GM21360 (cell line): ENCODE measurements around the gene ELMOD2.

Experiments used
- ATAC-seq: cut with Tn5 transposase; IDR thresholded peaks from one replicate; pipeline ENCODE4 v1.9.1; 2021; ENCODE audit warnings: mild to moderate bottlenecking, moderate library complexity; ENCODE audit not compliant: unreplicated experiment

Gene ELMOD2

GRCh38 chr4:140579278-140579677, 55.3 kb downstream of the ELMOD2 start:
- ATAC-seq = no peak

GRCh38 chr4:140581078-140581477, 57.1 kb downstream of the ELMOD2 start:
- ATAC-seq = no peak

DNA sequence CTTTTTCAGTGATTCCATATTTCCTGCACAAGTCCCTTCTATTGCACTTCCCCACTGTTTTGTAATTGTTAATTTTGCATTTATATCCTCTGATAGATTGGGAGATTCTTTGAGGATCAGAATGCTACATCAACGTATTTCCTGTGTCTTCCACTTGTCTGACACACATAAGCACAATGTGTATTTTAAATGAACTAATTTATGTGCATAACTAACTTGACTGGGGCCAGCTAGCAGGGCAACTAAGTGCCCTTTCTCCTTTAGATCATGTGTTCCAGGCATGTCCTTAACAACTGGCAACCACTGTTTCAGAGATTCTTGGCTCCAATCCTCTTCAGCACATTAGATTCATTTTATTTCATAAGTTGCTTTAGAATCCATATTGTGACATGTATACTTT, 60.5 kb downstream of the ELMOD2 start:
- no peak for ATAC-seq

DNA sequence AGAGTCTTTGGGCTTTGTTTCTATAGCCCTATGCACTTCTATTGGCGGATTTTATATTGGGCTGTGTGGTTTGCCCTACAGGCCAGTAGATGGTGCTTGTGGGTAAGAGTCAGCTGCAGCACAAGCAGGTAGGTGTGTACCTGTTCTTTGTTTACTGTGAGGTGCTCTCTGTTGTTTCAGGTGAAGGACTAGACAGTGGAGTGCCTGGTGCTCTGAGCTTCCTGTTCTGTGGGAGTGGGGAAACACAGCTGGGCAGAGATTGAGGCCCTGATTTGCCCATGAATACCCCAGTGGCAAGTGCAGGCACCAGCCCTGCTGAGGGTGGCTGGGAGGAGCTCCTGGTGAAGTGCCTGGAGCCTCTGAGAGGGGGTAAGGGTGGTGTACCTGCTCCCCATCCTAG, 71.1 kb downstream of the ELMOD2 start:
- ATAC-seq = peak; percentile 77

DNA sequence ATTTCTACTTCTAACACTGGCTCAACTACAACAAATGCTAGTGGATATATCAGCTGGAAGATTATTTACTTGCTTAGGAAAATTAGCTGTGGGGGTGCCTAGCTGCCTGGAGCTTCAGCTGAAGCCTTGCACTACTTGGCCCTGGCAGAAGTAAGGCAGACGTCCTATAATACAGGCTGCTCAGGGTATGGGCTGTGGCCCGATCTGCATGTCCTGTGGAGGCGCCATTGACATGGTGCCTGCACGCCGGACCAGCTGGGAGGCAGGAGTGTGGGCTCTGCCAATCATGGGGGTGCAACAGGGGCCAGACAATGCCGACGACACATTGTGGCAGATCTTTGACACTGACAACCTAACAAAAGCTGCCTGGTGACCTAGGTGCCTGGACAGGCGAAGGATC, 76.4 kb downstream of the ELMOD2 start:
- ATAC-seq = no peak

DNA sequence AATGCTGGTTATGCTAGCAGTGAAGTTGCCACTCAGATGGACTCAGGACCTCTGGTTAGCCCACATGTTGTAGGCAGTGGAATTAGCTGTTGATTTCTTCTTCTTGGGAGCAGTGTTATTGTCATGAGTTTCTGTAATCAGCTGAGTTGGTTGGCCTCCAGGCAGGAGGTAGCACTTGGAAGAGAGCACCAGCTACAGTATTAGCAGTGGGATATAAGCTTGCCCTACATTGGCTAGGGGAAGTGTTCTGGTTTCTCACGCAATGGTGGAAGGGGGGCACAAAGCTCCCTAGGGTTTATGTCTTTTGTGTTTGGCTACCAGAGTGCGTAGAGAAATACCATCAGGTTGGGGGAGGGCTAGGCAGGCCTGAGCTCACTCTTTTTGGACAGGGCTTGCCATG, 78.7 kb downstream of the ELMOD2 start:
- no peak for ATAC-seq

DNA sequence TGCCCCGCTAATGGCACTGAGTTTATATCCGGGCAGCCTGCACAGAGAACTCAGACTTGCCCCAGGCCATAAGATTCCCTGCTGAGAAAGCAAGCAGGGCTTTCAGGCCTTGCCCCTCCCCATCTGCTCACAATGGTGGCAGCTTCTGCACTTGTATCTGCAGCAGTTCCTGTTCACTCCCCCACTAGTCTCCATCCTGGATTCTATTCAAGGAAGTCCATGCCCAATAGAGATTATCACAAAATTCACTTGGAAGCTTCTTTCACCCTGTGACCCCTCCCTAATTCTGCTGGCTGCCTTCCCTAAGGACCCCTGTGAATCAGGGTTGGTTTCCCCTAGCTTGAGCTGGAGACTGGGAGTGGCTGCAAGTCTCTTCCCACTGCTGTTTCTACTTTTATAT, 79.3 kb downstream of the ELMOD2 start:
- no peak for ATAC-seq
